ENCODE results near the gene EXOC1. TPM values are rescaled to one million over a fixed set of nuclear protein-coding genes. Genes with fewer than 3 reads are reported as not detected.

The EXOC1 gene
- total RNA-seq, 1 donor from 2014 or later: 75.8 TPM

GRCh38 chr4:55947912-55948725 is 94.7 kb downstream of the EXOC1 start:
- DNase-seq (ENCODE audit: low spot score in 2 of 2): peak in 1 of 2 donors; percentile 7
- FAIRE-seq: no peak

- FAIRE-seq (no peak), DNase-seq (ENCODE audit: low spot score in 2 of 2) (peak; percentile 90 to 93)
These were observed 95.5 kb downstream of the EXOC1 start, which contains the start of gene CEP135 for GRCh38 chr4:55948726-55949481. Gene CEP135, plus strand, starts transcription at chr4:55948945. Its CDS starts 3,186 bp downstream, at chr4:55952131.

GRCh38 chr4:55949482-55949802 is 96.0 kb downstream of the EXOC1 start:
- FAIRE-seq (no peak), DNase-seq (ENCODE audit: low spot score in 2 of 2) (no peak)

- no peak for DNase-seq (ENCODE audit: low spot score in 2 of 2)
- no peak for FAIRE-seq
These were observed 97.9 kb downstream of the EXOC1 start for GRCh38 chr4:55951191-55951922.

Small RNA genes within 50 kb of the gene (small RNA-seq; reads per million reads assigned to genes)
- gene RNU6-652P: not detected

Other genes with a start within 250 kb of the EXOC1 start
- 2.0 TPM for gene NMU, start 217.3 kb upstream of the EXOC1 start, total RNA-seq
- gene EXOC1L, start 33.9 kb upstream of the EXOC1 start, total RNA-seq: not detected
- 20.0 TPM for gene CEP135, start 95.3 kb downstream of the EXOC1 start, total RNA-seq